Stimulated activated CD4-positive, alpha-beta T cell treated with anti-CD3 and anti-CD28 coated beads, TNF-alpha, amount 100 ng/mL, for 1 hour (primary cell): ENCODE results near the gene GEN1.

Experiments
- DNase-seq, 3 donors: peaks; one replicate each; pipeline ENCODE4 v3.0.0-alpha.2; 2020; ENCODE audit warnings: low read depth in 3 of 3, low spot score in 1 of 3

Gene GEN1

DNA sequence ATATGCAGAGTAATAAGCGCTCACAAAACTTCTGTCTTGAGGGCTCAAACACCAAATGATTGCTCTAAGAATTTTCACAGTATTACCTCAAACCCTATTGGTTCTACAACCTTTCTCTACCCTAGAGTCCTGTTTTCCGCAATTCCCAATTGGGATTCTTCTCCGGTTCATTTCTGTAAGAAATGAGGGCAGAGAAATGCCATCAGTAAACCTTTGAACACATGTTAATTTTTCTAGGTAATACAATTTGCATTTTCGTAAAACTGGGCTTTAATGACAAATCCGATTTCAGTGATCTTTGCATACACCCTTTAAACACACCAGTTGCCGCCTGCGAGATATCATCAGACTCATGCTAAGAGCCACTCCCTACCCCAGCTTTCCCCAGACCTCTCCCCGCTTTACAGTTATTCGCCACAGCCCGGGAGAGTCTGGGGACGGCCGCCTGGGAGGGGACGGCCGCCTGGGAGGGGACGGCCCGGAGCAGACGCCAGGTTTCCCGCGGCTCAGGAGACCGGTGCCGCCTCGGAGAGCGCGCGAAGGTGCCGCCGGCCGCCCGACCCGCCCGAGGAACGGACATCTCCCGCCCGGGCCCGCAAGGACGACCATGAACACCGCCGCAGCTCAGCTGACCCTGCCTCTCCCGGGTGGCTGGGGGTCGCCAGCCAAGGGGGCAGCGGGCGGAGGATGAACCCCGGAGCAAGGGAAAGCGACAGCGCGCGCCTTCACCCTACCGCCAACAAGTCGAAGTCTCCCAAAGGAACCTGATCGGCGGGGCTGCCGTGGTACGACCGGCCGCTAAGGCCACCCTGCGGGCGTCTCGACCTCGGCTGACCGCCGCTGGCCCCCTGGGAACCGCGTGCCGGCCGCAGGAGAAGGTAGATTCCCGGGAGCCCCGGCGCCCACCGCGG lies 791 bp upstream of the GEN1 start:
- DNase-seq, result no peak

- DNase-seq, result no peak
Measured at GRCh38 chr2:17754773-17755425, 961 bp downstream of the GEN1 start.

DNA sequence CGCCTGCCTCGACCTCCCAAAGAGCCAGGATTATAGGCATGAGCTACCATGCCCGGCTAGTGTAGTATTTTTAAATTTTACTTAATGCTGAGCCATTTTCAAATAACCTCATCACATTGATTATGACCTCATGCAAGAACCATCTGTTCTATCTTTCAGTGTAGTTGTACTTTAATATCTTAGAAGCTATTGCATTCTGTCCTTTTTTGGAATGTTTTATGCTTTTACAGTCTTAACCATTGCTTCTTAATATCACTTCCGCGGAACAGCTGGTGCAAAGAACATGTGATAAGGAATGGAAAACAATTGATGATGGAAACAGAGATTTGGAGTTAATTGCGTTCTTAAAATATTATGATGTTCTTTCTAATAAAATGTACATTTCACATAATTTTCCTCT lies 2.7 kb downstream of the GEN1 start:
- DNase-seq, result no peak

DNA sequence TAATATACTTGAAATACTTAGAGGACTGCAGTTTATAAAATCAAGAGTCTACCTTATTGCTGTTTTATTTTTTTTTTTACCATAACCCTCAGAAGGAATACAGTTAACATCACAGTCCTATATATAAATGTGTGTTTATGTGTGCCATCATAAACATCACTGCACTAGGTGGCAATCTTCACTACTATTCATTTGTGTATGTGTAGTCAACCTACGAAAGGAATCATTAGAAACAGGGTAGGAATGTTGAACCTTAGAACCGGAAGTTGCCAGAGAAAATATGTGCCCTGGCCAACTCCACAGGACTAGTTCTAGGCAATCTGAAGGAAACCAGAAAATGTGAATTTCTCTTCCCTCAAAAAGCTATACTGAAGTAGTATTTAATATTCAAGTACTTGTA lies 3.4 kb downstream of the GEN1 start:
- no peak for DNase-seq

- DNase-seq, result no peak
Measured at GRCh38 chr2:17758118-17758517, 4.2 kb downstream of the GEN1 start.

DNA sequence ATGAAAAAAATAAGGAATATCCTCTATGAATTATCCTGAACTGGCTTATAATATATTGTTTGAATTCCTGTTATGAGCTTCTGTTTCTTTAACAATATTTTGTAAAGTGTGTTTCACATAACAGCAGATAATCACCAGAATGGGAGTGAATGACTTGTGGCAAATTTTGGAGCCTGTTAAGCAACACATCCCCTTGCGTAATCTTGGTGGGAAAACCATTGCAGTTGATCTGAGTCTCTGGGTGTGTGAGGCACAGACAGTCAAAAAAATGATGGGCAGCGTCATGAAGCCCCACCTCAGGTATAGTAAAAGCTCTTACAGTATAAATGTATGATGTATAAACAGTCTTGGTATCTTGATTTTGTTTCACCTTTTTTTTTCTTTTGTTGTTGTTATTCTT lies 5.9 kb downstream of the GEN1 start:
- no peak for DNase-seq

DNA sequence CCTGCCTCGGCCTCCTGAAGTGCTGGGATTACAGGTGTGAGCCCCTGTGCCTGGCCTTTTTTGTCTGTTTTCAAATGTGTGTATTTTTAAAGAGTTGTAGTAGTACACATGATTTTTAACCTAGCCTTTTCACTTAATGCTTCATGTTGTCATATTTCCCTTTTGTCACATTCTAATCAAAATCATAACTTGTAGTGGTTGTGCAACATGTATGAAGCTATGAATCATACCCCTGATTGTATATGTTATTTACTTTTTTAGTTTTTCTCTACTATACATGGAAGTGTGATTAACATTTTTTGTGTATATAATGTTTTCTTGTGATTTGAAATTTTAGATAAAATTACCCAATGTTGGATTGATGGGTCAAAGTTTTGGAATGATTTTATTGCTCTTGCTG lies 8.5 kb downstream of the GEN1 start:
- no peak for DNase-seq

GRCh38 chr2:17763641-17764333 lies 9.8 kb downstream of the GEN1 start:
- DNase-seq, result no peak

DNA sequence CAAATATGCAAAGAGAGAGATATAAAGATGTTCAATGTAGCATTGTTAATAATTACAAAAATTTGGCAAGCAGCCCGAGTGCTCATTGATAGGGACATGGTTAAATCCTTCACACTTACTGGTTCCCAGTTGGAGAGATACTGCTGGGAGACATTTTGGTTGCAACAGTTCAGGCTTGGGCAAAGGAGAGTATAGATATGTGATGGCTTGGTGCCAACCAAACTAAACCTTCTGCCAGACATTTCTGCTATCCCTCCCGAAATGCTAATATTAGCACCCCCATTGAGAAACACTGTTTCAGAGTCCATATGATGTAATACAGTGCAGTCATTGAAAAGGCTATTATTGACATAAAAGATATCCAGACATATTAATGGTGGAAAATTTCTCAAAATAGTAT lies 11.5 kb downstream of the GEN1 start:
- no peak for DNase-seq

DNA sequence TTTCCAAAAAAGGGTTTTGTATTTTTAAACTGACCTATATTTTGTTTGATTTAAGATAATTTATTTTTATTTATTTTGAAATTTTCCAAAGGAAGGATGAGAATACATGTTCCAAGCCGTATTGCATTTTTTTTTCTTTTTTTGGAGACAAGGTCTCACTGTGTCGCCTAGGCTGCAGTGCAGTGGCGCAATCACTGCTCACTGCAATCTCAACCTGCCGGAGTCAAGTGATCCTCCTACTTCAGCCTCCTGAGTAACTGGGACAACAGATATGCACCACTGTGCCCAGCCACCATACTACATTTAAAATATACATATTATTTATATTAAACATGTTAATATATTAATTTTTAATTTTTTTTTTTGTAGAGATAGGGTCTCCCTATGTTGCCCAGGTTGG lies 15.0 kb downstream of the GEN1 start:
- no peak for DNase-seq

- DNase-seq, result no peak
Measured at GRCh38 chr2:17771956-17772355, 18.0 kb downstream of the GEN1 start.

- no peak for DNase-seq
Measured at GRCh38 chr2:17772532-17772931, 18.6 kb downstream of the GEN1 start.

DNA sequence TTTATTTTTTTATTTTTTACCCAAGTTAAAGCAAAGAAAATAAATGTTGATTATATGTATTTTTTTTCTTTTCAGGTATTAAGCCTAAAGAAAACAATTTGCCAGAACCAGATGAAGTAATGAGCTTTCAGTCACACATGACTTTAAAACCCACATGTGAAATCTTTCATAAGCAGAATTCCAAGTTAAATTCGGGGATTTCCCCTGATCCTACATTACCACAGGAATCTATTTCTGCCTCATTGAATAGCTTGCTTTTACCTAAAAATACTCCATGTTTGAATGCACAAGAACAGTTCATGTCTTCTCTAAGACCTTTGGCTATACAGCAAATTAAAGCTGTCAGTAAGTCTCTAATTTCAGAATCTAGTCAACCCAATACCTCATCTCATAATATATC lies 26.6 kb downstream of the GEN1 start:
- DNase-seq, result no peak

DNA sequence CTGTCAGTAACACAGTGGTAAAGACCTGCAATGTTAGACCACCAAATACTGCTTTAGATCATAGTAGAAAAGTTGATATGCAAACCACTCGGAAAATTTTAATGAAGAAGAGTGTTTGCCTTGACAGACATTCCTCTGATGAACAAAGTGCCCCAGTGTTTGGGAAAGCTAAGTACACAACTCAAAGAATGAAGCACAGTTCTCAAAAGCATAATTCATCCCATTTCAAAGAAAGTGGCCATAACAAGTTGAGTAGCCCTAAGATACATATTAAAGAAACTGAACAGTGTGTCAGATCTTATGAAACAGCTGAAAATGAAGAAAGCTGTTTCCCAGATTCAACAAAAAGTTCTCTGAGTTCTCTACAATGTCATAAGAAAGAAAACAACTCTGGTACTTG lies 27.5 kb downstream of the GEN1 start:
- no peak for DNase-seq

DNA sequence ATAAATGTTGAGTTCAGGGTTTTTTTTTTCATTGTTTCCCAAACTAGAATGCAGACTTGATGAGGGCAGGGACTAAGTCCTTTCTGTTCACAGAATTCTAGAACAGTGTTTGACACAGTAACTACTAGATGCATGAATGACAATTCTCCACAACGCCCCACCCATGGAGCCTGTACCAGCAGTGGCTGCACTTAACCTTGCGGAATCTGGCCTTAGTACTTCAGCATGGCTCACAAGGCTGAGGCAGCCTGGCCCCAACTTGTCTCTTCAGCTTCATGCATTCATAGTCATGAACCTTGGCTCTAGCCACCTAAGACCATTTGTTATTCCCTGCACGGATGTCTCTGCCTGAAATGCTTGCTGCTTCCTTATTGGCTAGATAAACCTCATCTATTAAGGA lies 32.8 kb downstream of the GEN1 start:
- no peak for DNase-seq

DNA sequence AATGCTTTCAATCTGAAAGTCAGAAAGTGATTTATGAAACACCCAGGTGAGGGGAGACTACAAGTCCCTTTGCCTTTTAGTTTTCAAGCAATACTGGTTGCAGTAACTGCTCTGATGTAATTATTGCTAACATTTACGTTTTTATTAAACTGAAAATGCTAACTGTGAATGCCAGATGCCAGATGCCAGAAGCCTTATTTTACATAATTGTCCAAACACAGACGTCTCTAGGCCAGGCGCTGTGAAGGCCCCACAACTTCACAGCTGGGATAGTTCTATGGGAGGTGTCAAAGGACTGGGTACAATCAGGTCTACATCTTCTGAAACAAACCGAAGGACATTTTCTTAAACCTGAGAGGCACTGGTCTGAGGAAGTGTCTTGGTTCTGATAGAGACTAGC lies 34.8 kb downstream of the GEN1 start:
- no peak for DNase-seq

GRCh38 chr2:17790536-17790935 lies 36.6 kb downstream of the GEN1 start:
- DNase-seq, result no peak

- DNase-seq, result no peak
Measured at GRCh38 chr2:17791121-17791816, 37.3 kb downstream of the GEN1 start.

DNA sequence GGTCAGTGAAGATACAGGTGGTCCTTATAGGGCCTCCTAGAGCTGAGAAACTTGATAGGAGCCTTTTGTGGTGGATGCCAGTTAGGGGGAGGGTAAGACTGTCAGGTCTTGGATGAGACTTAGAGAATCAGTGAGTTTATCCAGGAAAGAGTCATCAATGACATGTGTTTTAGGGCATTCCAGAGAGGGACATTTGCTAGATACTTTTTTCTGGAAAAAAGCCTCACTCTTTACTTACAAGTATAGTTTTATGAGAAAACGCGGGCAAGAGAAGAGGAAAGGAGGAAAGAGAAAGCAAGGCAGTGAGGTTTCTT lies 37.8 kb downstream of the GEN1 start:
- no peak for DNase-seq

- DNase-seq, result no peak
Measured at GRCh38 chr2:17792515-17792914, 38.6 kb downstream of the GEN1 start.

GRCh38 chr2:17793296-17793695 lies 39.4 kb downstream of the GEN1 start:
- DNase-seq, result no peak
